Hypothalamus (tissue), 51 donors: ENCODE data around the gene UQCC3.

Source experiments
- DNase-seq, 51 donors: peaks; one replicate each; lab custom pipeline; 2025; lab: John Stamatoyannopoulos, UW

The UQCC3 gene

GRCh38 chr11:62719302-62719978 is 48.0 kb downstream of the UQCC3 start:
- DNase-seq = no peak

DNA sequence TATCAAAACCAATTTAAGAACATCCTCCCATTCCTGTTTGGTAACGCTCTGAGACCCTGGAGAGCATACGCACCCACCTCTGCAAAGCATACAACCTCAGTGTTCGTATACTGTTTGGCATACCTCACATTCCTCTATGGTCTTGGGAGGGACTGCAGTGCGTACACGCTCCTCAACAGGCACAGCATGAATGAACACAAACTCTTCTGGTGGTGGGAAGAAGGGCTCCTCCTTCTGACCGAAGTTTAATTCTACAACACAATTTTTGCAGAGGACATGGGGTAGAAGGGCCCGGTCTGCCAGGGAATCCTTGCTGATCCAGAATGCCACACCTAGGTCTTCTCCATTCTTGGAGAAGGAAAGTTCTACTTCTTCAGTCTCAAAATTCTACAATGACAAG is 50.5 kb downstream of the UQCC3 start:
- no peak for DNase-seq
